HepG2 (cell line): ENCODE measurements around the gene CSNK1D. TPM values are rescaled to one million over a fixed set of nuclear protein-coding genes. Genes with fewer than 3 reads are reported as not detected.

Experiments
- ATAC-seq: fragments of 200-7000 bp; cut with Tn5 transposase; 3 replicates; pipeline ENCODE4 v1.9.1; 2020; ENCODE audit warnings: mild to moderate bottlenecking, moderate library complexity
- BruUV-seq: library from RNA; stranded (reverse); fragments of 400-500 nt; replicated peaks from 2 replicates; lab custom pipeline; 2021; lab: Mats Ljungman, UMichigan
- CTCF ChIA-PET: fragments of 300-600 bp; formaldehyde crosslinking; extraction: SDS; loops from one replicate; lab custom pipeline; 2021; ENCODE audit warnings: low total read pairs, inconsistent platforms, low intra/inter-chr PET ratio; lab: Yijun Ruan, JAX
- POLR2A ChIA-PET: fragments of 350-600 bp; sonication (Branson Sonifier 250); formaldehyde crosslinking; loops from one replicate; lab custom pipeline; 2020; ENCODE audit warnings: antibody characterized with exemption, inconsistent platforms; lab: Yijun Ruan, JAX
- DNase-seq: peaks from one replicate; pipeline ENCODE4 v3.0.0-alpha.2; 2015; ENCODE audit warnings: low spot score
- FAIRE-seq: peaks from 3 replicates; lab custom pipeline; 2011; peaks lifted over from hg19 to GRCh38; lab: Jason Lieb, UNC
- H2AFZ ChIP-seq: one replicate; pipeline ENCODE4 v1.6.1; 2011; ENCODE audit warnings: low read length, inconsistent platforms
- H3K27ac ChIP-seq: fragments of 300-600 bp; 3 replicates; pipeline ENCODE4 v1.8.0; 2011; ENCODE audit warnings: mixed run types, mild to moderate bottlenecking, mixed read lengths, low read length, inconsistent platforms; ENCODE audit not compliant: insufficient read depth; ENCODE audit errors: extremely low read length
- H3K27me3 ChIP-seq, 2 experiments: fragments of 200-600 bp in 1 of 2; 2 replicates in 1 of 2; 3 replicates in 1 of 2; pipeline versions ENCODE4 v1.6.0 to v1.8.0; 2011; ENCODE audit warnings: low read length in 2 of 2, mild to moderate bottlenecking in 2 of 2, moderate library complexity in 2 of 2, inconsistent platforms in 1 of 2; ENCODE audit not compliant: insufficient read depth in 2 of 2, control insufficient read depth in 1 of 2
- H3K36me3 ChIP-seq, 2 experiments: fragments of 200-600 bp in 1 of 2; replicated peaks in 1 of 2; 2 replicates in 1 of 2; 3 replicates in 1 of 2; pipeline versions ENCODE4 v1.5.1 to v1.8.0; 2011; ENCODE audit warnings: low read length in 2 of 2, inconsistent platforms in 1 of 2; ENCODE audit not compliant: insufficient read depth in 2 of 2, control insufficient read depth in 1 of 2
- H3K4me1 ChIP-seq: 2 replicates; pipeline ENCODE4 v1.5.1; 2012; ENCODE audit warnings: low read length, inconsistent platforms; ENCODE audit not compliant: insufficient read depth
- H3K4me2 ChIP-seq: 2 replicates; pipeline ENCODE4 v1.6.0; 2011; ENCODE audit warnings: low read depth, low read length, inconsistent platforms
- H3K4me3 ChIP-seq, 3 experiments: fragments of 200-600 bp in 1 of 3; sonication (generic), shearing (Covaris generic) in 1 of 3; replicated peaks in 1 of 3; 2 replicates each; pipeline ENCODE4 v1.5.1; 2011 to 2016; ENCODE audit warnings: low read length in 3 of 3, inconsistent platforms in 2 of 3, low read depth in 2 of 3, mild to moderate bottlenecking in 2 of 3, control low read depth in 1 of 3, mixed read lengths in 1 of 3; ENCODE audit not compliant: insufficient read depth in 1 of 3
- H3K79me2 ChIP-seq: one replicate; pipeline ENCODE4 v1.6.1; 2011; ENCODE audit warnings: low read length, inconsistent platforms; ENCODE audit not compliant: insufficient read depth
- H3K9ac ChIP-seq: 2 replicates; pipeline ENCODE4 v1.6.0; 2011; ENCODE audit warnings: mild to moderate bottlenecking, low read depth, low read length, inconsistent platforms; ENCODE audit not compliant: insufficient read depth
- H3K9me3 ChIP-seq: 2 replicates; pipeline ENCODE4 v1.5.1; 2012; ENCODE audit warnings: mild to moderate bottlenecking, low read length
- H4K20me1 ChIP-seq: 2 replicates; pipeline ENCODE4 v1.6.0; 2011; ENCODE audit warnings: inconsistent platforms, mild to moderate bottlenecking, low read length, moderate library complexity; ENCODE audit not compliant: insufficient read depth
- ATF7 ChIP-seq, 2 experiments: fragments of 450-650 bp in 1 of 2; sonication (generic) in 1 of 2; formaldehyde crosslinking in 1 of 2; IDR thresholded peaks; 2 replicates each; pipeline versions ENCODE4 v1.4.0 to v1.6.1; 2016 to 2020; ENCODE audit warnings: antibody characterized with exemption in 1 of 2, mild to moderate bottlenecking in 1 of 2, missing genetic modification reagents in 1 of 2
- FOXA1 ChIP-seq, 2 experiments: fragments of 450-650 bp in 1 of 2; sonication (generic) in 1 of 2; formaldehyde crosslinking in 1 of 2; IDR thresholded peaks; 2 replicates each; pipeline versions ENCODE4 v1.4.0 to v1.6.1; 2016 to 2020; ENCODE audit warnings: missing genetic modification reagents in 1 of 2
- FOXP1 ChIP-seq, 2 experiments: fragments of 450-650 bp in 1 of 2; IDR thresholded peaks; 2 replicates each; pipeline ENCODE4 v1.6.1; 2017 to 2018; ENCODE audit warnings: antibody characterized with exemption in 1 of 2
- HINFP ChIP-seq: sonication (generic); formaldehyde crosslinking; IDR thresholded peaks from 2 replicates; pipeline ENCODE4 v1.4.0; 2020; ENCODE audit warnings: low read depth, mild to moderate bottlenecking, missing genetic modification reagents
- NONO ChIP-seq, 2 experiments: fragments of 450-650 bp in 1 of 2; sonication (generic) in 1 of 2; formaldehyde crosslinking in 1 of 2; IDR thresholded peaks in 1 of 2; conservative IDR thresholded peaks in 1 of 2; 2 replicates each; pipeline versions ENCODE4 v1.6.1 to v1.8.0; 2017 to 2022; ENCODE audit warnings: mild to moderate bottlenecking in 1 of 2, missing genetic modification reagents in 1 of 2, moderate library complexity in 1 of 2
- SNAI1 ChIP-seq: sonication (generic); formaldehyde crosslinking; IDR thresholded peaks from 2 replicates; pipeline ENCODE4 v1.5.0; 2020; ENCODE audit warnings: mild to moderate bottlenecking, missing genetic modification reagents, borderline replicate concordance
- TBX3 ChIP-seq: fragments of 450-650 bp; IDR thresholded peaks from 2 replicates; pipeline ENCODE4 v1.6.1; 2017; ENCODE audit warnings: antibody characterized with exemption, mild to moderate bottlenecking, inconsistent platforms, borderline replicate concordance
- ZEB1 ChIP-seq: IDR thresholded peaks from 2 replicates; pipeline ENCODE4 v1.6.1; 2012; ENCODE audit warnings: mild to moderate bottlenecking, low read depth, inconsistent platforms; ENCODE audit not compliant: insufficient replicate concordance
- ZFX ChIP-seq: sonication (generic); formaldehyde crosslinking; IDR thresholded peaks from 2 replicates; pipeline ENCODE4 v1.4.0; 2020; ENCODE audit warnings: mild to moderate bottlenecking, low read depth, missing genetic modification reagents, moderate library complexity
- ZNF225 ChIP-seq: sonication (generic); formaldehyde crosslinking; IDR thresholded peaks from 2 replicates; pipeline ENCODE4 v1.4.0; 2020; ENCODE audit warnings: mild to moderate bottlenecking, missing genetic modification reagents
- ZNF776 ChIP-seq: sonication (generic); formaldehyde crosslinking; IDR thresholded peaks from 2 replicates; pipeline ENCODE4 v1.4.0; 2020; ENCODE audit warnings: mild to moderate bottlenecking, missing genetic modification reagents
- WGBS: methylation state at CpG from one replicate; pipeline ENCODE4 v1.1.6; 2017; ENCODE audit warnings: low lambda C conversion rate; 5-methylcytosine and 5-hydroxymethylcytosine counted together
- in situ Hi-C: cut with HindIII; loops from 2 replicates; pipeline ENCODE4 v1.10.0; 2017; ENCODE audit warnings: low pct_unique_long_range_greater_than_20kb; ENCODE audit not compliant: extremely low pct_ligation_motif_present
- intact Hi-C: fragments of 100-400 bp; cut with micrococcal nuclease; formaldehyde crosslinking; loops from one replicate; pipeline ENCODE4 v1.10.0; 2022; ENCODE audit not compliant: unreplicated experiment
- polyA plus RNA-seq, 8 experiments: library from polyadenylated mRNA; depleted of rRNA in 3 of 8; stranded (reverse) in 7 of 8; unstranded in 1 of 8; fragments of >200 nt; fragmentation: Illumina TruSeq in 4 of 8; extraction: Trizol in 4 of 8; gene quantifications; 2 replicates each; pipeline versions ENCODE4 v1.2.1 to v1.2.3, GENCODE V29; 2011 to 2016; ENCODE audit warnings: low read depth in 4 of 8, missing spikeins in 1 of 8, mixed read lengths in 1 of 8; ENCODE audit not compliant: insufficient read depth in 1 of 8
- total RNA-seq, 5 experiments: library from RNA; depleted of rRNA; stranded (reverse); fragments of >200 nt; fragmentation: Illumina TruSeq; extraction: Trizol; gene quantifications; 2 replicates each; pipeline ENCODE4 v1.2.3, GENCODE V29; 2016; ENCODE audit warnings: low read depth in 1 of 5
- TF ChIP-seq, protein P1 (sequence below): sonication (generic); formaldehyde crosslinking; IDR thresholded peaks from 2 replicates; pipeline ENCODE4 v1.8.0; 2022; ENCODE audit warnings: missing genetic modification reagents, mild to moderate bottlenecking, moderate library complexity, borderline replicate concordance
- TF ChIP-seq, protein P2 (sequence below): sonication (generic); formaldehyde crosslinking; IDR thresholded peaks from 2 replicates; pipeline ENCODE4 v1.5.0; 2020; ENCODE audit warnings: missing genetic modification reagents
- TF ChIP-seq, protein P3 (sequence below): sonication (generic); formaldehyde crosslinking; IDR thresholded peaks from 2 replicates; pipeline ENCODE4 v1.8.0; 2022; ENCODE audit warnings: low read depth, missing genetic modification reagents

The CSNK1D gene
- total and polyA plus RNA-seq, 2 of the 13 experiments (the other 11 are each of a cell fraction or from before 2014, with no cell fraction given), result 31.5 to 128 TPM

GRCh38 chr17:82281502-82282238, 8.2 kb upstream of the CSNK1D start (continued):
- TF ChIP-seq, protein P1, sequence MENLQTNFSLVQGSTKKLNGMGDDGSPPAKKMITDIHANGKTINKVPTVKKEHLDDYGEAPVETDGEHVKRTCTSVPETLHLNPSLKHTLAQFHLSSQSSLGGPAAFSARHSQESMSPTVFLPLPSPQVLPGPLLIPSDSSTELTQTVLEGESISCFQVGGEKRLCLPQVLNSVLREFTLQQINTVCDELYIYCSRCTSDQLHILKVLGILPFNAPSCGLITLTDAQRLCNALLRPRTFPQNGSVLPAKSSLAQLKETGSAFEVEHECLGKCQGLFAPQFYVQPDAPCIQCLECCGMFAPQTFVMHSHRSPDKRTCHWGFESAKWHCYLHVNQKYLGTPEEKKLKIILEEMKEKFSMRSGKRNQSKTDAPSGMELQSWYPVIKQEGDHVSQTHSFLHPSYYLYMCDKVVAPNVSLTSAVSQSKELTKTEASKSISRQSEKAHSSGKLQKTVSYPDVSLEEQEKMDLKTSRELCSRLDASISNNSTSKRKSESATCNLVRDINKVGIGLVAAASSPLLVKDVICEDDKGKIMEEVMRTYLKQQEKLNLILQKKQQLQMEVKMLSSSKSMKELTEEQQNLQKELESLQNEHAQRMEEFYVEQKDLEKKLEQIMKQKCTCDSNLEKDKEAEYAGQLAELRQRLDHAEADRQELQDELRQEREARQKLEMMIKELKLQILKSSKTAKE (CRISPR knock-in tag), result peak; percentile 27; the same call in 1 of the 2 replicates
- TF ChIP-seq FOXA1 (IDR thresholded peaks at IDR 0.05) (0 out of 2 replicates have a peak, but pooled peaks have one; percentile 25), FOXA1 (CRISPR knock-in tag; IDR thresholded peaks at IDR 0.05) (no peak), ATF7 (IDR thresholded peaks at IDR 0.05) (peak; percentile 25; the same call in 1 of the 2 replicates), ATF7 (CRISPR knock-in tag; IDR thresholded peaks at IDR 0.05) (no peak), TBX3 (0 out of 2 replicates have a peak, but pooled peaks have one; percentile 14)
- TF ChIP-seq, protein P2, sequence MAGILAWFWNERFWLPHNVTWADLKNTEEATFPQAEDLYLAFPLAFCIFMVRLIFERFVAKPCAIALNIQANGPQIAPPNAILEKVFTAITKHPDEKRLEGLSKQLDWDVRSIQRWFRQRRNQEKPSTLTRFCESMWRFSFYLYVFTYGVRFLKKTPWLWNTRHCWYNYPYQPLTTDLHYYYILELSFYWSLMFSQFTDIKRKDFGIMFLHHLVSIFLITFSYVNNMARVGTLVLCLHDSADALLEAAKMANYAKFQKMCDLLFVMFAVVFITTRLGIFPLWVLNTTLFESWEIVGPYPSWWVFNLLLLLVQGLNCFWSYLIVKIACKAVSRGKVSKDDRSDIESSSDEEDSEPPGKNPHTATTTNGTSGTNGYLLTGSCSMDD (CRISPR knock-in tag), result no peak

DNA sequence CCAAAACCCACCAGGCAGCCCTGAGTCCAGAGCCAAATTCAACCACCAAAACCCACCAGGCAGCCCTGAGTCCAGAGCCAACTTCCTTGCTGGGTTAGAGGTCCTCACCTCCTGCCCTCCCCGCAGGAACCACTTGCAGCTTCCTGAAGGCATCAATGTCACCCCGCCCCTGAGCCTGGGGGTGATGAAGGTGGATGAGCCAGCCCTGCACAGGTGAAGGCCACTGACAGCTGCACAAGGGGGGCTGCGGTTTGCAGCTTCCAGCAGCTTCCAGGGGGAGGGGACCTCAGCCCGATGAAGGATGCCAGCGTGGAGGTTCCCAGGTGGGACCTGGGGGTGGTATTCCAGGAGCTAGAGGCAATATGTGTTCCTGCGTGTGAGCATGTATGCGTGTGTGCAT, 7.6 kb upstream of the CSNK1D start:
- H2AFZ ChIP-seq, result no peak overlapping the region
- DNase-seq (no peak), ATAC-seq (no peak), FAIRE-seq (no peak)
- H3K79me2 ChIP-seq, result no peaks in the 10 kb centered on the region
- H3K4me1 ChIP-seq, result peaks cover 65% of the 10 kb centered on the region
- no TSS peak for BruUV-seq
- H3K27ac ChIP-seq, result no peak overlapping the region
- POLR2A ChIA-PET, result interaction anchor here (0.6 to 4.4 kb wide), 6 partner anchors 9 to 258 kb away, joined by 3 to 46 read pairs (median 6); partner anchors contain the start of genes CD7, CENPX and LRRC45
- no peak overlapping the region for H3K4me2 ChIP-seq
- H3K9ac ChIP-seq, result no peak overlapping the region
- intact Hi-C loops (no loop called here), in situ Hi-C loops (no loop called here)
- 73% methylated on average over 6 of the region's 7 CpGs for WGBS
- H3K9me3 ChIP-seq, result no peaks in the 10 kb centered on the region
- no peak overlapping the region for H3K4me3 ChIP-seq
- no peaks in the 10 kb centered on the region for H3K36me3 ChIP-seq
- peaks cover 2 to 14% of the 10 kb centered on the region in 2 experiments; a peak in 4 of 5 replicates for H3K27me3 ChIP-seq
- H4K20me1 ChIP-seq, result no peaks in the 10 kb centered on the region
- CTCF ChIA-PET, result no interaction called here
- TF ChIP-seq NONO (IDR thresholded peaks at IDR 0.05) (no peak), NONO (CRISPR knock-in tag; conservative IDR thresholded peaks at IDR 0.05) (no peak), FOXP1 (IDR thresholded peaks at IDR 0.05) (no peak), FOXP1 (CRISPR knock-in tag; IDR thresholded peaks at IDR 0.05) (no peak), ZFX (no peak), HINFP (CRISPR knock-in tag) (no peak), ZNF225 (CRISPR knock-in tag) (no peak), ZNF776 (CRISPR knock-in tag) (no peak), SNAI1 (CRISPR knock-in tag) (no peak), ZEB1 (no peak)
- TF ChIP-seq, protein P3, sequence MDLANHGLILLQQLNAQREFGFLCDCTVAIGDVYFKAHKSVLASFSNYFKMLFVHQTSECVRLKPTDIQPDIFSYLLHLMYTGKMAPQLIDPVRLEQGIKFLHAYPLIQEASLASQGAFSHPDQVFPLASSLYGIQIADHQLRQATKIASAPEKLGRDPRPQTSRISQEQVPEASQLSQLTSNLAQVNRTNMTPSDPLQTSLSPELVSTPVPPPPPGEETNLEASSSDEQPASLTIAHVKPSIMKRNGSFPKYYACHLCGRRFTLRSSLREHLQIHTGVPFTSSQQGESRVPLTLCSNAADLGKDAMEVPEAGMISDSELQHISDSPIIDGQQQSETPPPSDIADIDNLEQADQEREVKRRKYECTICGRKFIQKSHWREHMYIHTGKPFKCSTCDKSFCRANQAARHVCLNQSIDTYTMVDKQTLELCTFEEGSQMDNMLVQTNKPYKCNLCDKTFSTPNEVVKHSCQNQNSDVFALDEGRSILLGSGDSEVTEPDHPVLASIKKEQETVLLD (CRISPR knock-in tag), result no peak
